ENCODE data around the gene PTGDS. TPM values are rescaled to one million over a fixed set of nuclear protein-coding genes. Genes with fewer than 3 reads are reported as not detected.

PTGDS gene
- total RNA-seq, 1 donor from 2014 or later, result 52.6 TPM

DNA sequence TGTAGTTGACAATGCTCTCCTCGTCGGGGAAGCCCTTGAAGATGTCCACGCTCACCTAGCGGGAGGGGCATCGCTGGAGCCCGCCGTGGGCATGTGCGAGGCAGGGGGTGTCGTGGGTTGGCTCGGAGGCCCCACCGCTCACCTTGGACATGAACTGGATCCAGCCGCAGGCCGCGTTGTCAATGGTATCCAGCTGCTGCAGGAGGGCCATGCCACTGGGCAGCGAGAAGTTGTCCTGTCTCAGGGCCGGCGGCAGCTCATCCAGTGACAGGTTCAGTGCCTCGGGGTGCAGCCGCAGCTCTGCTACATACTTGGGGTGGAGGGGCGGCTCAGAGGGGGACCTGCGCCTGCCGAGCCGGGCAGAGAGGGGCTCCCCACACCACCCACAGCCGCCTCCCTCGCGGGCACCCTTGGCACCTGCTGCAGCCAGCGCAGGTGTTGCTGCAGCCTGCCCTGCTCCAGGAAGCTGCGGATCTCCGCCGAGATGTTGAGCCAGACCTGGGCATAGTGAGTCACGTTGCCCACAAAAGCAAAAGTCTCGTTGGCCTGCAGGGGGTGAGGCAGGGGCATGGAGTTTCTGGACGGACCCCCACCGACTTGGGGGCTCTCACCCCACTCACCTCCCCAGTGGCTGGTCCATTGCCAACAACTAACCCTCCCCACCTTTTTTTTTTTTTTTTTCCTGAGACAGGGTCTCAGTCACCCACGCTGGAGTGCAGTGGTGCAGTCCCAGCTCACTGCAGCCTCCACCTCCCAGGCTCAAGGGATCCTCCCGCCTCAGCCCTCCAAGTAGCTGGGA, 41.7 kb downstream of the PTGDS start:
- Mint-ChIP-seq H3K9me3 (no peaks in the 10 kb centered on the region), H3K4me3 (no peak overlapping the region), H3K36me3 (peaks cover 10% of the 10 kb centered on the region), H3K27me3 (ENCODE audit: low read depth) (no peaks in the 10 kb centered on the region), H3K27ac (no peak overlapping the region), H3K4me1 (no peaks in the 10 kb centered on the region)
- no peak for TF ChIP-seq CTCF (IDR thresholded peaks at IDR 0.05; ENCODE audit: unreplicated experiment)
- DNase-seq (ENCODE audit: low spot score in 2 of 2, unreplicated experiment in 2 of 2), result no peak

DNA sequence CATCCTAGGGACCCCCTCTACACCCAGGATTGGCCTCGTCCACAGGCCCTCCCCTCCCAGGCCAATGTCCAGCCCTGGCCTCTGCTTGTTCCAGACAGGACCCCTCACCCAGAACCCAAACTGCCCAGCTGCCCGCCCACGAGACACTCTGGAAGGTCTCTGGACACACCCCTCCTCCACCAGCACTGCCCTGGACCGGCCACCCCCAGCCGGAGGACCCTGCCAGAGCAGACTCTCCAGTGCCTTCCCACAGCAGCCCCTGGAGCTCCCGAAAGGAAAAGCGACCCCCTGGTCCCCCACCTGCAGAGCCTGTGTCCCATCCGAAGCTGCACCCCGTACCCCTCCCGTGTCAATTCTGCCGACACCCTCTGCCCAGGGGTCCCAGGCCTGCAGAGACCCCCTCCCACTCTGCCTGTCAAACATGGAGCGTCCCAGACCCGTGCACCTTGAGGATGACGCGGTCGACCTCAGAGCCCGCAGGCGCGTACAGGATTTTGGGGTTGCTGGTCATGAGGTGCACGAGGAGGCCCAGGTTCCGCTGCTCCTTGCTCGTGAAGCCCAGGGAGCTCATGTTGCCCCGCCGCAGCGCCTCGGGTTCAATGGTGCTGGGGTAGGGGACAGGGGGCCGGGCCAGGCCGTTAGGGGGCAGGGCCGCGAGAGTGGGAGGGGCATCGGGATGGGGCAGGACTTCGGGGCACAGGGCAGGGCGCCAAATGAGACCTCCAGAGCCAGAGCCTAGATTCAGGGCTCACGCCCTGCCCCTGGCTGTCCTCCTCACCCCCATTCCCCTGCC, 42.8 kb downstream of the PTGDS start:
- H3K27me3 Mint-ChIP-seq (ENCODE audit: low read depth), result no peaks in the 10 kb centered on the region
- H3K9me3 Mint-ChIP-seq, result no peaks in the 10 kb centered on the region
- peaks cover 8% of the 10 kb centered on the region for H3K36me3 Mint-ChIP-seq
- H3K27ac Mint-ChIP-seq, result no peak overlapping the region
- no peaks in the 10 kb centered on the region for H3K4me1 Mint-ChIP-seq
- DNase-seq (ENCODE audit: low spot score in 2 of 2, unreplicated experiment in 2 of 2), result no peak
- no peak overlapping the region for H3K4me3 Mint-ChIP-seq
- no peak for TF ChIP-seq CTCF (IDR thresholded peaks at IDR 0.05; ENCODE audit: unreplicated experiment)

DNA sequence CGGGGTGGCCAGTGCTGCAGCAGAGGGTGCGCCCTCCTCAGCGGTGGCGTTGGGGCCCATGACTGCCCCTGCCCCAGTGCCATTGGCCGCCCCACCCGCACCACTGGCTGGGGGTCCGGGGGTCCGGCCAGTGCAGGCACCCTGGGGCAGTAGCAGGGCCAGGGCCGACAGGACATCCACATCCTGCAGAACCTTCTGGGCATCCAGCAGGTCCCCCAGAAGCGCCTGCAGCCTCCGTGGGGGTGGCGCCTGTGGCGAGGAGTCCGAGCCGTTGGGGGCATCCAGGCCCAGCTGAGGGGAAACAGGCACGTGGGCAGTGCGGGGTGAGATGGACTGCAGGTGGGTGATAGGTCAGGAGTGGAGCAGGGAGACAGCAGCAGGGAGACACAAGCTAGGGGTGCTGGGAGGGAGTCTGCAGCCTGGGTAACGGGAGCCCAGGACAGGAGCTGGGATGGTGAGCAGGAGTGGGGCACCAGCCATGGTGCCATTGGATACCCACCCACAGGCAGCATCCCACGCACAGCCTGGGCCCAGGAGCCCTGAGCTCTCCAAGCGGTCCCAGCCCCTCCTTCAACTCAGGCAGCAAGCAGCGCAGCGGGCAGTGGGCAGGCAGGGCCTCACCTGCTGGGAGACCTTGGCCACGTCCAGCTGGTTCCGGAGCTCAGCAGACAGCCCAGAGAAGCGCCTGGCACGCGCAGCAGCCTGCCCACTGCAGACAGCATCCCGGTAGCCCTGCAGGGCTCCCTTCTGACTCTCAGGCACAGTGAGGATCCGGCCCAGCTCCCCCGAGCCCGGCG, 43.7 kb downstream of the PTGDS start:
- Mint-ChIP-seq H3K4me1 (no peaks in the 10 kb centered on the region), H3K36me3 (peaks cover 6% of the 10 kb centered on the region), H3K27ac (no peak overlapping the region), H3K9me3 (no peaks in the 10 kb centered on the region), H3K27me3 (ENCODE audit: low read depth) (no peaks in the 10 kb centered on the region), H3K4me3 (no peak overlapping the region)
- no peak for TF ChIP-seq CTCF (IDR thresholded peaks at IDR 0.05; ENCODE audit: unreplicated experiment)
- DNase-seq (ENCODE audit: low spot score in 2 of 2, unreplicated experiment in 2 of 2), result no peak

- TF ChIP-seq CTCF (IDR thresholded peaks at IDR 0.05; ENCODE audit: unreplicated experiment), result no peak
- Mint-ChIP-seq H3K9me3 (no peaks in the 10 kb centered on the region), H3K36me3 (peaks cover 5% of the 10 kb centered on the region), H3K27me3 (ENCODE audit: low read depth) (no peaks in the 10 kb centered on the region), H3K4me3 (no peak overlapping the region), H3K4me1 (no peaks in the 10 kb centered on the region), H3K27ac (no peak overlapping the region)
- no peak for DNase-seq (ENCODE audit: low spot score in 2 of 2, unreplicated experiment in 2 of 2)
Observed at GRCh38 chr9:137021568-137021978, 44.3 kb downstream of the PTGDS start.

GRCh38 chr9:137021979-137022661, 44.8 kb downstream of the PTGDS start:
- Mint-ChIP-seq H3K4me3 (no peak overlapping the region), H3K27ac (no peak overlapping the region), H3K9me3 (no peaks in the 10 kb centered on the region), H3K4me1 (peaks cover under 1% of the 10 kb centered on the region), H3K36me3 (peaks cover 1% of the 10 kb centered on the region), H3K27me3 (ENCODE audit: low read depth) (no peaks in the 10 kb centered on the region)
- DNase-seq (ENCODE audit: low spot score in 2 of 2, unreplicated experiment in 2 of 2), result no peak
- no peak for TF ChIP-seq CTCF (IDR thresholded peaks at IDR 0.05; ENCODE audit: unreplicated experiment)

Measured in mesothelial cell of epicardium (in vitro differentiated cells).